HepG2 (cell line): ENCODE measurements around the gene SEC31A. TPM values are rescaled to one million over a fixed set of nuclear protein-coding genes. Genes with fewer than 3 reads are reported as not detected.

Experiments
- ATAC-seq: fragments of 200-7000 bp; cut with Tn5 transposase; 3 replicates; pipeline ENCODE4 v1.9.1; 2020; ENCODE audit warnings: mild to moderate bottlenecking, moderate library complexity
- BruUV-seq: library from RNA; stranded (reverse); fragments of 400-500 nt; replicated peaks from 2 replicates; lab custom pipeline; 2021; lab: Mats Ljungman, UMichigan
- CTCF ChIA-PET: fragments of 300-600 bp; formaldehyde crosslinking; extraction: SDS; loops from one replicate; lab custom pipeline; 2021; ENCODE audit warnings: low total read pairs, inconsistent platforms, low intra/inter-chr PET ratio; lab: Yijun Ruan, JAX
- POLR2A ChIA-PET: fragments of 350-600 bp; sonication (Branson Sonifier 250); formaldehyde crosslinking; loops from one replicate; lab custom pipeline; 2020; ENCODE audit warnings: antibody characterized with exemption, inconsistent platforms; lab: Yijun Ruan, JAX
- DNase-seq: peaks from one replicate; pipeline ENCODE4 v3.0.0-alpha.2; 2015; ENCODE audit warnings: low spot score
- FAIRE-seq: peaks from 3 replicates; lab custom pipeline; 2011; peaks lifted over from hg19 to GRCh38; lab: Jason Lieb, UNC
- H2AFZ ChIP-seq: one replicate; pipeline ENCODE4 v1.6.1; 2011; ENCODE audit warnings: low read length, inconsistent platforms
- H3K27ac ChIP-seq: fragments of 300-600 bp; 3 replicates; pipeline ENCODE4 v1.8.0; 2011; ENCODE audit warnings: mixed run types, mild to moderate bottlenecking, mixed read lengths, low read length, inconsistent platforms; ENCODE audit not compliant: insufficient read depth; ENCODE audit errors: extremely low read length
- H3K27me3 ChIP-seq, 2 experiments: fragments of 200-600 bp in 1 of 2; 2 replicates in 1 of 2; 3 replicates in 1 of 2; pipeline versions ENCODE4 v1.6.0 to v1.8.0; 2011; ENCODE audit warnings: low read length in 2 of 2, mild to moderate bottlenecking in 2 of 2, moderate library complexity in 2 of 2, inconsistent platforms in 1 of 2; ENCODE audit not compliant: insufficient read depth in 2 of 2, control insufficient read depth in 1 of 2
- H3K36me3 ChIP-seq, 2 experiments: fragments of 200-600 bp in 1 of 2; replicated peaks in 1 of 2; 2 replicates in 1 of 2; 3 replicates in 1 of 2; pipeline versions ENCODE4 v1.5.1 to v1.8.0; 2011; ENCODE audit warnings: low read length in 2 of 2, inconsistent platforms in 1 of 2; ENCODE audit not compliant: insufficient read depth in 2 of 2, control insufficient read depth in 1 of 2
- H3K4me1 ChIP-seq: 2 replicates; pipeline ENCODE4 v1.5.1; 2012; ENCODE audit warnings: low read length, inconsistent platforms; ENCODE audit not compliant: insufficient read depth
- H3K4me2 ChIP-seq: 2 replicates; pipeline ENCODE4 v1.6.0; 2011; ENCODE audit warnings: low read depth, low read length, inconsistent platforms
- H3K4me3 ChIP-seq, 3 experiments: fragments of 200-600 bp in 1 of 3; sonication (generic), shearing (Covaris generic) in 1 of 3; replicated peaks in 1 of 3; 2 replicates each; pipeline ENCODE4 v1.5.1; 2011 to 2016; ENCODE audit warnings: low read length in 3 of 3, inconsistent platforms in 2 of 3, low read depth in 2 of 3, mild to moderate bottlenecking in 2 of 3, control low read depth in 1 of 3, mixed read lengths in 1 of 3; ENCODE audit not compliant: insufficient read depth in 1 of 3
- H3K79me2 ChIP-seq: one replicate; pipeline ENCODE4 v1.6.1; 2011; ENCODE audit warnings: low read length, inconsistent platforms; ENCODE audit not compliant: insufficient read depth
- H3K9ac ChIP-seq: 2 replicates; pipeline ENCODE4 v1.6.0; 2011; ENCODE audit warnings: mild to moderate bottlenecking, low read depth, low read length, inconsistent platforms; ENCODE audit not compliant: insufficient read depth
- H3K9me3 ChIP-seq: 2 replicates; pipeline ENCODE4 v1.5.1; 2012; ENCODE audit warnings: mild to moderate bottlenecking, low read length
- H4K20me1 ChIP-seq: 2 replicates; pipeline ENCODE4 v1.6.0; 2011; ENCODE audit warnings: inconsistent platforms, mild to moderate bottlenecking, low read length, moderate library complexity; ENCODE audit not compliant: insufficient read depth
- FOSL2 ChIP-seq: sonication (generic); formaldehyde crosslinking; IDR thresholded peaks from 2 replicates; pipeline ENCODE4 v1.4.0; 2020; ENCODE audit warnings: missing genetic modification reagents
- RBFOX2 ChIP-seq: fragments of 200-400 bp; formaldehyde crosslinking; IDR thresholded peaks from 2 replicates; pipeline ENCODE4 v1.6.1; 2017; ENCODE audit warnings: low read depth, mild to moderate bottlenecking, low read length
- TEAD3 ChIP-seq: optimal IDR thresholded peaks from 2 replicates; pipeline ENCODE3; 2016; ENCODE audit warnings: borderline replicate concordance
- ZNF256 ChIP-seq: sonication (generic); formaldehyde crosslinking; conservative IDR thresholded peaks from 2 replicates; pipeline ENCODE4 v1.4.0; 2020; ENCODE audit warnings: missing genetic modification reagents
- ZNF672 ChIP-seq: sonication (generic); formaldehyde crosslinking; IDR thresholded peaks from 2 replicates; pipeline ENCODE4 v1.8.1; 2022; ENCODE audit warnings: missing genetic modification reagents
- ZNF772 ChIP-seq: sonication (generic); formaldehyde crosslinking; IDR thresholded peaks from 2 replicates; pipeline ENCODE4 v1.5.0; 2020; ENCODE audit warnings: mild to moderate bottlenecking, missing genetic modification reagents
- WGBS: methylation state at CpG from one replicate; pipeline ENCODE4 v1.1.6; 2017; ENCODE audit warnings: low lambda C conversion rate; 5-methylcytosine and 5-hydroxymethylcytosine counted together
- in situ Hi-C: cut with HindIII; loops from 2 replicates; pipeline ENCODE4 v1.10.0; 2017; ENCODE audit warnings: low pct_unique_long_range_greater_than_20kb; ENCODE audit not compliant: extremely low pct_ligation_motif_present
- intact Hi-C: fragments of 100-400 bp; cut with micrococcal nuclease; formaldehyde crosslinking; loops from one replicate; pipeline ENCODE4 v1.10.0; 2022; ENCODE audit not compliant: unreplicated experiment
- polyA plus RNA-seq, 8 experiments: library from polyadenylated mRNA; depleted of rRNA in 3 of 8; stranded (reverse) in 7 of 8; unstranded in 1 of 8; fragments of >200 nt; fragmentation: Illumina TruSeq in 4 of 8; extraction: Trizol in 4 of 8; gene quantifications; 2 replicates each; pipeline versions ENCODE4 v1.2.1 to v1.2.3, GENCODE V29; 2011 to 2016; ENCODE audit warnings: low read depth in 4 of 8, missing spikeins in 1 of 8, mixed read lengths in 1 of 8; ENCODE audit not compliant: insufficient read depth in 1 of 8
- total RNA-seq, 5 experiments: library from RNA; depleted of rRNA; stranded (reverse); fragments of >200 nt; fragmentation: Illumina TruSeq; extraction: Trizol; gene quantifications; 2 replicates each; pipeline ENCODE4 v1.2.3, GENCODE V29; 2016; ENCODE audit warnings: low read depth in 1 of 5

SEC31A gene
- total and polyA plus RNA-seq, 2 of the 13 experiments (the other 11 are each of a cell fraction or from before 2014, with no cell fraction given), result 231 to 435 TPM

DNA sequence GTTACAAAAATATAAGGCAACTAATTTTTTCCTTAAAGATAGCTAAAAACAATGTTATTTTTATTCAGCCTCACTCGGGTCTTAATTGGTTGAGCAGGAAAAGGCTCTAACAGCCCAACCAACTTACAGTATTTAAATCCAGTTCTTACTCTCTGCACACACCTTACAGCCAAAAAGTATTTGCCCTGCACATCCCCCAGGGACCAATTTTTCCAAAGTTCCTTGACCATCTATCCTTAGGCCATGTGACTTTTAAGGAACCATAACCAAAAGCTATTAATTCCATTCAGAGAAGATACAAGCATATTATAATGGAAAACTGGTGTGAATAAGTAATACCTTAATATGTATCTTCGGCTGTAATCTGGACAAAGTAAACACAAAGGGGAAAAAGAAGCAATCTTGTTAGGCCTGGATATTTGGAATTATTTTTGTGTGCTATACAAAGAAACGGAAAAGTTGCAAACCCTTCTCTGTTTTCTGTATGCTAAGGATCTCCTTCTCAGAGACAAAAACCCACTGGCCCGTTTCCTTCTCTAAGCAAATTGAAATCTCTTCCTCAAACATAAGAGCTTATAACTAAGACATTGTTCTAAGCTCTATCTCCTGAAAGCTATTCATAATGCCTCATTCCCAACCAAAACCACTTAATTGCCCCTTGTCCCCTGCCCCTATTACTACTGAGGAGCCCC, 8.6 kb upstream of the SEC31A start:
- ChIA-PET CTCF (no interaction called here), POLR2A (interaction anchor here (1.3 to 4.3 kb wide), 8 partner anchors 8 to 470 kb away, joined by 3 to 76 read pairs (median 12); partner anchors contain the start of genes COPS4 and LIN54)
- FAIRE-seq, result no peak
- no peak overlapping the region for H2AFZ ChIP-seq
- peak overlapping the region; percentile 77 to 88 (median 82) for H3K4me3 ChIP-seq
- no peaks in the 10 kb centered on the region for H3K9me3 ChIP-seq
- WGBS, result 2% methylated on average over 4 of the region's 4 CpGs
- no peaks in the 10 kb centered on the region for H4K20me1 ChIP-seq
- H3K4me1 ChIP-seq, result peaks cover 47% of the 10 kb centered on the region
- H3K79me2 ChIP-seq, result peaks cover 66% of the 10 kb centered on the region
- no peak for TF ChIP-seq ZNF772
- TF ChIP-seq ZNF672 (CRISPR knock-in tag), result no peak
- TF ChIP-seq ZNF256 (CRISPR knock-in tag), result no peak
- 0 out of 2 replicates have a peak, but pooled peaks have one; percentile 29 for TF ChIP-seq RBFOX2
- H3K9ac ChIP-seq, result peak overlapping the region; percentile 95
- intact Hi-C loops, result loop anchor here (2.0 kb wide), 2 partner anchors 15 to 47 kb away; no protein-coding TSS in a partner anchor
- in situ Hi-C loops, result no loop called here
- peak overlapping the region; percentile 72 for H3K4me2 ChIP-seq
- no peak for DNase-seq
- H3K27me3 ChIP-seq, result no peaks in the 10 kb centered on the region; a peak in 1 of 5 replicates
- H3K27ac ChIP-seq, result peak overlapping the region; percentile 91
- H3K36me3 ChIP-seq, result no peaks in the 10 kb centered on the region
- TSS peak; percentile 68 for BruUV-seq
- ATAC-seq, result no peak

DNA sequence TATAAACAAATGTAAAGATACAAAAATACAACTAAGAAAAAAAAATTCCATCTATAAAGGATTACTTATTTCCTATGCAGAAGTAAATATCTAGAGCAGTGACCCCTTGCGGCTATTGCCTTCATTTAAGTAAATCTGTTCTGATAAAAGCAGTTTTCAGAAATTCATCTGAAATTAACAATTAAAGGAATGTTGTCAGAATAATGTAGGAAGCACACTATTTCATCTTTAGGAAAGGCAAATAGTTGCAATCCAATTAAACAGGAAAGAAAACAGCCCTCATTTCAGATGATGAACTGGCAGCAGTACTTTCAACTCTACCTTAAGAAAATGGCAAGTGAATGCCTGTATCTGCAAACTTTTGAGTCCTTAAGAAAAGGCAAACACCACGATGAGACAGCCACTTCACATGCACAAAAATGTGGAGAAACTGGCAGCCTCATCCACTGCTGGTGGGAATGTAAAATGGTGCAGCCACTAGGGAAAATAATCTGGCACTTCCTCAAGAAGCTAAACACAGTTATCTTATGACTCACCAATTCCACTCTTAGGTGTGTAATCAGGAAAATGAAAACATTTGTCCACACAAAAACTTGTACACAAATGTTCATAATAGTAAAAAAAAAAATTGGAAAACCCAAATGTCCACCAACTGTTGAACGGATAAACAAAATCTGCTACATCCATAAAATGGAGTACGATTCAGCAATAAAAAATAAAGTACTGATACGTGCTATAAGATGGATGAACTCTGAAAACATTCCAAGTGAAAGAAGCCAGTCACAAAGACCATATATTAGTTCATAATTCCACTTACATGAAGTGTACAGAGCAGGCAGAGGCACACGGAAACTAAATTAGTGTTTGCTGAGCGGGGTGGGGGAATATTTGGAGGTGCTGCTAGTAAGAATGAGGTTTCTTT, 7.6 kb upstream of the SEC31A start:
- no peaks in the 10 kb centered on the region for H3K9me3 ChIP-seq
- peak overlapping the region; percentile 95 for H3K9ac ChIP-seq
- H3K36me3 ChIP-seq, result no peaks in the 10 kb centered on the region; a peak in 1 of 5 replicates
- DNase-seq (no peak), FAIRE-seq (no peak), ATAC-seq (no peak)
- peak overlapping the region; percentile 72 for H3K4me2 ChIP-seq
- H3K4me1 ChIP-seq, result peaks cover 57% of the 10 kb centered on the region
- H2AFZ ChIP-seq, result no peak overlapping the region
- BruUV-seq, result no TSS peak
- peak; percentile 36; the same call in 1 of the 2 replicates for TF ChIP-seq FOSL2 (CRISPR knock-in tag)
- peak; percentile 47 for TF ChIP-seq TEAD3 (CRISPR knock-in tag)
- TF ChIP-seq RBFOX2, result no peak
- ChIA-PET POLR2A (interaction anchor here (2.1 to 4.3 kb wide), 3 partner anchors 12 to 136 kb away, joined by 15 to 76 read pairs (median 15); partner anchors contain the start of genes COPS4 and LIN54), CTCF (no interaction called here)
- peak overlapping the region; percentile 91 for H3K27ac ChIP-seq
- H3K4me3 ChIP-seq, result peak overlapping the region; percentile 77 to 88 (median 82)
- 40% methylated on average over 7 of the region's 7 CpGs for WGBS
- intact Hi-C loops (loop anchor here (2.0 kb wide), 1 partner anchor 46 kb away; no protein-coding TSS in a partner anchor), in situ Hi-C loops (no loop called here)
- H4K20me1 ChIP-seq, result no peaks in the 10 kb centered on the region
- no peaks in the 10 kb centered on the region; a peak in 1 of 5 replicates for H3K27me3 ChIP-seq
- peaks cover 68% of the 10 kb centered on the region for H3K79me2 ChIP-seq
